Frontal cortex (tissue), 4 donors: ENCODE results near the gene ADGRV1. TPM values are rescaled to one million over a fixed set of nuclear protein-coding genes. Genes with fewer than 3 reads are reported as not detected.
"Not testable (repeated sequence)": the region's sequence is repeated elsewhere in the genome, so short reads cannot be mapped to it uniquely, and the experiment has no call there.

Experiments used
- DNase-seq, 2 donors: peaks; one replicate each; pipeline ENCODE4 v3.0.0; 2012; ENCODE audit warnings: low spot score in 2 of 2
- FAIRE-seq: peaks from 2 replicates; lab custom pipeline; 2012; peaks lifted over from hg19 to GRCh38; lab: Jason Lieb, UNC
- total RNA-seq: library from RNA; depleted of rRNA; stranded (reverse); fragments of >200 nt; gene quantifications from one replicate; pipeline ENCODE4 v1.2.3, GENCODE V29; 2014
- donor health status: control.
- donor health status: control.
- donor health status: control.

ADGRV1 gene
- total RNA-seq, 1 donor from 2014 or later: 98.6 TPM

DNA sequence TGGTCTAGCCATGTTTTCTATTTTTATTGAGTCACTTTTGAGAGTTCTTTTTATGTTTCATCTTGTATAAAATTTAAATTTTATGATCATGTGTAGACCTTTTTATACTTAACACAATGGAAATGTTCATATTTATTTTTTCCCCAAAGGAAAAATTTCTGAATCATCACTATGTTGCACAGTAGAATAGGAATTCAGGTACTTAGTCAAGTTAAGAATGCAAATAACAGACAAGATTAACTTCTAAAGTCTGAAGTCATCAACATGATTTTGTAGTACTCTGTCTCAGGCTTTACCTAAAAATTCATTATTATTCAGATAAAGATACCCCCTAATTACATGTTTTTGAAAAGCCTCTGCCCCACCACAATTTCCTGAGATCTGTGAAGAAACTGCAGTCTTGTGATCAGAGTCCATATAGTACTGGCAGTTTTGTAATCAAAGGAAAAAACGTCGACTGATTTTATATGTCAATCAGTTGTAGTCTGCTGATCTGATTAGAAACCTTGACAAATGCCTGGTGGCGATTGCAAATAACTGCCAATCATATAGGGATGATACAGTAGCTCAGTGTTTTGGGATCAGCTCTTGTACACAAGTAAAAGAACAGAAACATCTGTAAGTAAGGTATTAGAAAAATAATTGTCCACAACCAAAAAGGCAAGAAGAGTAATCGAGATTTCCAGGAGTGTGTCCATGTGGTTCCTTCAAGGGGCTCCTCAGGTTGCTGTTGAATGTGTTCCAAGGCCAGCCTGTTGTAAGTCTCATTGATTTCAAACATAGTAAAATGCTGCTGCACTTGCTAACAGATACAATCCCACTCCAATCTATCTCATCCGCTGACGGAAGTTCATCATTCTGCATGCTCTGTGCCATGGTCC is 472.2 kb downstream of the ADGRV1 start:
- FAIRE-seq: no peak
- DNase-seq: no peak

DNA sequence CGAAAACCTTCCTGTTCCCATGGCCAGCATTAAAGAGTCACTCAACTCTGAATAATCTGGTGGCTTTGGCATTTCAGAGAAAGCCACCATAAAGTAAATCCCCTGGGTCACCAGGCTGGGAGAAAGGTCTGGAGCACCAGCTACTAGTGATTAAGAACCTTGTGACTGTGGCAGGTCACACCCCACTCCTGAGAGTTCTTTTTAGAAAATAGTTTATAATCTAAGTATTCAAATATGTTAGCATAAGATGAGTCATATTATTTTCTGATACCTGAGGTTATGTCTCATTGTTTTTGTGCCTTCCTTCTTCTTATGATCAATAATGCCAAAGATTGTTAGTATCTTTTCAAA is 472.8 kb downstream of the ADGRV1 start:
- no peak for DNase-seq
- no peak for FAIRE-seq

DNA sequence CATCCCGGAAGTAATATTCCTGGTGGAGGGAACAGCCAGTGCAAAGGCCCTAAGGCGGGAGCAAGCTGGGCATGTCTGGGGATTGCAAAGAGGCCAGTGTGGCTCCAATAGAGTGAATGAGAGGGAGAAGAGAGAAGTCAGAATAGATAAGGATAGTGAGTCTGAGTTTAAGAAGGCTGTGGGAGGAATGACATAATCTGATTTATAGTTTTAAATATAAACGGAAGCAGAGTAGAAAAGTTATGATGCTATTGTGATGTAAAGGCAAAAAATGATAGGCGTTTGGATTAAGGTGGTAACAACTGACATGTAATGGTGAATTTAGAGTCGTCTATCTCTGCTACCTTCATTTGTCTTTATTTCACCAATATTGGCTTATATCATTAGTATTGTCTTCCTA is 473.5 kb downstream of the ADGRV1 start:
- no peak for DNase-seq
- FAIRE-seq: no peak

DNA sequence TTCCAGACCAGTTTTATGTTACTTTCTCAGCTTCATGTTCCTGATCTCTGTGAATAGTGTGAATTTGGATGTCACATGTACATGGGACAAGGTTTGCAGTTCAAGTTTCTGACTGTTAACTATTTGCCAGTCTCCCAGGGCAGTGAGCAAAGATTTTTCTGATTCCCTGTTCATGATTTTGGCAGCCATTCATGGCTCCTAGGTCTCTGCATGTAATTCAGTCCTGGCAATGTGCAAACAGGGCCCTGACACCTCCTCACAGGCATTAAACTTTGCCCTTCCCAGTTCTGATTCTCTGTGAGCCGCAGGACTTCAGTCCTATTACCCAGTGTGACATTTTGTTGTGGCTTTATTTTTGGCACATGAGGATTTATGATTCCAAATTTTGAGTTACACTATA is 474.8 kb downstream of the ADGRV1 start:
- FAIRE-seq (no peak), DNase-seq (no peak)

DNA sequence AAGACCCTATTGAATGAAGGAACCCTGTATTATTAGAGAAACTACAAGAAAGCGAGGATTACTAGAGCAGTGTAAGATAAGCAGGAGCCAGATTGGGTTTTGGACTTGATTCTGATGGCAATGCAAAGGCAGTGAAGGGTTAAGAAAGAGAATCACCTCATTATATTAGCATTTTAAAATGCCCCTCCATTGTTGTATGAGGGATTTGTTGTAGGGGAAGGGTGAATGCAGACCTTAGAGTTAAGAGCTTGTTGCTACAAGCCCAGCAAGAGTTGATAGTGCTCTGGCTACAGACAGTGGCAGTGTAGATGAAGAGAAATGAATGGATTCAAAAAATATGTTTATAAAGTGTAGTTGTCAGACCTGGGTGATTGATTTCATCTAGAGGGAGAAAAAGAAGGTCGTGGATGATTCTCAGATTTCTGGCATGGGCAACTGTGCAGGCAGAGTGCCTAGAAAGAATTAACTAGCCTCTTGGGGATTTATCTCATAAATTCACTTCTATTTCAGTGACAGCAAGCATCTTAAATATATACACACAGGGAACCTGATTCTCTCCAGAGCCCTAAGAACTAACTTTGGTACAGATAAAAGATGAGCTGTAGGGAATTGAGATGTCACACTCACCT is 479.7 kb downstream of the ADGRV1 start:
- DNase-seq: no peak
- no peak for FAIRE-seq

DNA sequence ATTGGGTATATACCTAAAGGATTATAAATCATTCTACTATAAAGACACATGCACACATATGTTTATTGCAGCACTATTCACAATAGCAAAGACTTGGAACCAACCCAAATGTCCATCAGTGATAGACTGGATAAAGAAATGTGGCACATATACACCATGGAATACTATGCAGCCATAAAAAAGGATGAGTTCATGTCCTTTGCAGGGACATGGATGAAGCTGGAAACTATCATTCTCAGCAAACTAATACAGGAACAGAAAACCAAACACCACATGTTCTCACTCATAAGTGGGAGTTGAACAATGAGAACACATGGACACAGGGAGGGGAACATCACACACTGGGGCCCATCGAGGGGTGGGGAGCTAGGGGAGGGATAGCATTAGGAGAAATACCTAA is 482.5 kb downstream of the ADGRV1 start:
- not testable (repeated sequence) for DNase-seq, FAIRE-seq

DNA sequence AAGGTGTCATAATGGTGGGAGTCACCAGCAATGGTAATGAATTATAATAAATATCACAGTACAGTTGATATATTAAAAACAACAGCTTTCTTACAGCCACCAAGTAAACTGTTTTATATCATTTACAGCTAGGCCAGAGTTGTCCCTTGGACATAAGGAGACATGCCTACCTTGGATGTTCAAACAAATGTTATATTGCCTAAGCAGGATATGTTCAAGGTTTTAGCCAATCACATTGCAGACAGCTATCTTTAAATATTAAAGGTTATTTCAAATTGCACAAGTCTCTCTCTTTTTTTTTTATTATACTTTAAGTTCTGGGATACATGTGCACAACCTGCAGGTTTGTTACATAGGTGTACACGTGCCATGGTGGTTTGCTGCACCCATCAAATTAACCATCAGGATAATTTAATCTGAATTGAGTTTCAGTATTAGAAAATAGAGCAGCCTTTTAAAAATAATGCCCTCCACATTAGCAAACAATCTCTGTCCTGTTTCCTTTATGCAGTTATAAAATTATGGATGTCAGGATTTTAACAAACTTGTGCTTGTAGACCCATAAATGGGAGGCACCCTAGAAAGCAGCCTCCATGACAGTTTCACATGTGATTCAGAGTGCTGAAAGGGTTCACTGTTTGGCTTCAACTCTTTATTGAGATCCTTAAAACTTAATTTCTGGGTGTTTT is 483.8 kb downstream of the ADGRV1 start:
- FAIRE-seq (no peak), DNase-seq (no peak)

DNA sequence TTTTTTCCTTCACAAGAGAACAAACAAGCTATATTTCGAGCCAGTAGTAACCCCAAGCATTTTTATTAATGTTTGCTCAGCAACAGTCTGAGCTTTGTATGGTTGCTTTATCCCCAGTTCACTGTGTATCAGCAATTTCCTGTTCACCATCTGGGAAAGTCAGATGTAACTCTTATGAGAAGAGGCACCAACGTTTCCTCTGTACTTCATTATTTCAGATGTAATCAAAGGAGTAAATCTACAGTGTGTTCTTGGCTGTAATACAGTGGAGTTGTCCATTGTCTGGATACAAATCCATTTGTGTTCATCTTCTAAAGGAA is 484.3 kb downstream of the ADGRV1 start:
- DNase-seq (no peak), FAIRE-seq (no peak)

DNA sequence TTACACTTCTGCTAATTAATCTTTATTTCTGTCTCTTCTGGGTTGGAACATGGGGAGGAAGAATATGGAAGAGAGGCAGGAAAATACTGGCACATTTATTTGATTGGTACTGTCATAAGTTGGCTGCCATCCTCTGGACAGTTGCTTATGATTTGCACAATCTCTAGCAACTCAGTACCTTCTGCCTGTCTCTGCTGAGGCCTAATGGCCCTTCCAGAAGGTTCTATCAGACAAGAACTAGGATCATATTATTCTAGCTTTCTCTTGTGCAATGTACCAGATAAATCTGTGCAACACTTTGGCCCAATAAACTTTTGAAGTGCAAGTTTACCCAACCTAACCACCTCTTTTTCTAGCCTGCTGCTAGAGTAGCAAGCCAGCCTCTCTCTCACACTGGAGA is 489.5 kb downstream of the ADGRV1 start:
- DNase-seq: no peak
- FAIRE-seq: no peak

DNA sequence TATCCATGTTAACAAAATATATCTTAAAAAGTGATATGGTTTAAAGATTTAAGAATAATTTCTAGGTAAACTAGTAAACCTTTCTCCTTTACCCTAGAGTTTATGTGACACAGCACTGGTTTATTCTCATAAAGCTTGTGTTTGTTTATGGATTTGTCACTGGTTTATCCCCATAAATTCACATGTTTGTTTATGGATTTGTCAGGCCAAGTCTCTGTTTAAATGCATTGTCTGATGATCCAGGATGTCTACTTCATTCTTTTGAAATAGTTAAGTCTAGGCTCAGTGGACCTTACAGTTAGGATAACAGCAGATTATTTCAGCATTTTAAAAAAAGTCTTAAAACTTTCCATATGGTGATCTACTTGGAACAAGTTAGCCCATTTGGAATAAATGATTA is 490.5 kb downstream of the ADGRV1 start:
- no peak for FAIRE-seq
- DNase-seq: no peak

DNA sequence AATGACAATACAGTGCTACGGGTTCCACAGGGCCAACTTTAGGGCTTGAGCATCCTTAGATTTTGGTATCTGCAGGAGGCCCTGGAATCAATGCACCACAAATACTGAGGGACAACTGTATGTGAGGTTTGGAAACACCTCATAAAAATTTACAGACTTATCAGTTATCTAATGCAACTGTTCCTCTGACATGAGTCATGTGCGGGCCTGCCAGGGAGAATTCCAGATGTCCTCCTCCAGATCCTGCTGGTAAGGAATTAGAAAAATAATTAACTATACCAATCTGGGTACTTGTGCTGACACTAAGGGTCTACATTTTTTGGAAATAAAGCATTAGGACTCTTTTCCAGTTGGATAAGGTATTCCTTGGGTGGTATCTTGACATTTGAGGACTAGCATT is 491.2 kb downstream of the ADGRV1 start:
- DNase-seq (no peak), FAIRE-seq (no peak)

DNA sequence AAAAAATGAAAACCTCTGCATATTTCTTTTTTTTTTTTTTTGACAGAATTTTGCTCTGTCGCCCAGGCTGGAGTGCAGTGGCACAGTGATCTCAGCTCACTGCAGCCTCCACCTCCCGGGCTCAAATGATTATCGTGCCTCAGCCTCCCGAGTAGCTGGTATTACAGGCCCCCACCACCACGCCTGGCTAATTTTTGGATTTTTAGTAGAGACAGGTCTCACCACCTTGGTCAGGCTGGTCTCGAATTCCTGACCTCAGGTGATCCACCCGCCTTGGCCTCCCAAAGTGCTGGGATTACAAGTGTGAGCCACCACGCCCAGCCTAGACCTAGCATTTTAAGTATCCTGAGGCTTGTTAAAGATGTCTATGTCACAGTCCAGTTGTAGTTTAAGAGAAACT is 493.8 kb downstream of the ADGRV1 start:
- DNase-seq, FAIRE-seq: not testable (repeated sequence)

DNA sequence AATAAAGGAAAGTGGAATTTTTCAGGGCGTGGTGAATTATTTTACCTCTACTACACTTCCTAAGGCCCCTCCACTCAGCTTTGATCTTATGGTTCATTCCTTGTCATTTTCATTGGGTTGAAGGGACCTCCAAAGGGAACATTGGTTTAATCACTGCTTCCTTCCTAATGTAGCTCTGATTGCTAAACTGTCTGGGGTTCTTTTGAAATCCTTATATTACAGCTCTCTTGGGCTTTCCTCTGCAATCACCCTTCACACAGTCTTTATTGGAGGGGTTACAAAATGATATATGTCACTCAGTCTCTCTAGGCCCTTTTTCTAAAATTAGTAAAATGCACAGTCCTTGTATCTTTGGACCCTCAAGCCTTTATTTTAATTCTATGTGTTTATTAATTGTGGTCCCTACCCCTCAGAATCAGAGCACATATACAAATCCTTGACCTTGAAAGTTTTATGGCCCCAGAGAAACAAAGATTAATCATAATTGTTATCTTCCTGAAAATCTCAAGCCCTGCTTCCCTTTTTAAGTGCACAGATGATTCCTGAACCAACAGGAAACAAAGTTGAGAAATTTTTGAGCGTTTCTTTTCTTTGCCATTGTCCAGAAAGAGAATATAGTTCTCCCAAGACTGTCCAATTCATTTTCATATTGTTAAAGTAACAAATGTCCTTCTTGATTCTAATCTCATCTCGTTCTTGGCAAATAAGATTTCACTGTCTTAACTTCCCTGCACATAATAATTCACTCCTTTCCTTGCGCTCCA is 494.6 kb downstream of the ADGRV1 start:
- DNase-seq: no peak
- FAIRE-seq: no peak

DNA sequence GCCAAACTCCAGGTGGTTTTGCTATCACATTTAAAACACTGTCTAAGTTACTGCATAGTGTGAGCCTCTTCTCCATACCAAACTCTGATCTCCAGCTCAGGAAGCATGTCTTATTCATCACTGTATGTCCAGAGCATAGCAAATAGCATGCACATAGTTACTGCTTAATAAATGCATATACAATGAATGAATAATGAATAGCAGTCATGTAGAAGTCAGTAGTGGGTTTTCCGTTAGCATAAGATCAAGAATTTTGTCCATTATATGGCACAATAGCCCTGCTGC is 495.1 kb downstream of the ADGRV1 start:
- FAIRE-seq: no peak

DNA sequence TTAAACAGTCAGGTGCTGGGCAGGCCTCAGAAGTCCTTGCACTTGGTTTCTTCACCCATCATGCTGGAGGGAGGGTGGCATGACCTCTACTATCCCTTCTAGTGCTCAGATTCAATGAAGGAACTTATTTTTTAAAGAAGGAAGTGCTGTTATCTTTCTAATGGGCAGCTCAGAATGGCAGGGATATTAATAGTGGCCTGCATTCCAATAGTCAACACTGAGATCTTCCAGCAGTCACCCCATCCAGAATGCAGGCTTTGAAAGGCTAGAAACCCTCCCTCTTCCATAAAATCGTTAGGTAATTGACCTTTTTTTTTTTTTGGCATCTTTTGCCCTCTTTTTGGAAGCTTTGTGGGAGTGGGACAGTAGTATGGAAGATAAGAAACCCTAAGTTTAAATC is 499.6 kb downstream of the ADGRV1 start:
- DNase-seq (no peak), FAIRE-seq (no peak)

More for the DNA sequence above, 495.1 kb downstream of the ADGRV1 start:
- no peak for DNase-seq

DNA sequence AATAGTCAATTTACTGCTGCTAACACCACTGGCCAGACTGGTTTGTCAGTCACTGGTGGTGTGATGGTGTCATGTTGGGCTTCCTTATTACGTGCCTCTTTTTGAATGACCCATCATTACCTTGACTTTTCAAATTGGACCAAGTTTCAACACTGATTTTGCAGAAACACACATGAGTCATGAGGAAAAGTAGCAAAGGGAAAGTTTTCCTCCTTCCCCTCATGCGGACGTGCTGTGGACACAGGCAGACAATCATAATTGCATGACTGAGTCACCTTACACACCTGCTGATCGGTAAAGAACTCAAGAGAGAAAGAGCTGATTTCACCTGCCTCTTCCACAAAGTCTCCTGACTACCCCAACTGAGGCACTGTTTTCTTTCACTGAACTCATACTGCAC is 500.0 kb downstream of the ADGRV1 start:
- no peak for DNase-seq
- FAIRE-seq: no peak

DNA sequence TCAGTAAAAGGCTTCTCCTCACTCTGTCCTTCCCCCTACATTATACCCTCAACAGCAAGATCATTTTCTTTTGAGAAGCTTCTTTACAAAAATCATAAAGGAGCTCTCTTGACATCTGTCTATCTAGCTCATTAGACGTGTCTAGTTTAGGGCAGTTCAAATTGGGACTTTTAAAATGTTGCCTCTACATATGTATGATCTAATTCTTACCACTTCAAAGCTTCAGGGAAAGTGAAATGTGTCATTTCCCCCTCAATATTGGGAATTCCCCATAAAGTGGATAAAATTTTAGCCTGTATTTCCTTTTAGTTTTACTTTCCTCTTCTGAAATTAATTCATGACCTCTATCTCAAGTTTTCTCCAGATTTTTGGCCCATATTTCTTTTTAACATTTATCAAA is 500.8 kb downstream of the ADGRV1 start:
- FAIRE-seq (no peak), DNase-seq (no peak)

DNA sequence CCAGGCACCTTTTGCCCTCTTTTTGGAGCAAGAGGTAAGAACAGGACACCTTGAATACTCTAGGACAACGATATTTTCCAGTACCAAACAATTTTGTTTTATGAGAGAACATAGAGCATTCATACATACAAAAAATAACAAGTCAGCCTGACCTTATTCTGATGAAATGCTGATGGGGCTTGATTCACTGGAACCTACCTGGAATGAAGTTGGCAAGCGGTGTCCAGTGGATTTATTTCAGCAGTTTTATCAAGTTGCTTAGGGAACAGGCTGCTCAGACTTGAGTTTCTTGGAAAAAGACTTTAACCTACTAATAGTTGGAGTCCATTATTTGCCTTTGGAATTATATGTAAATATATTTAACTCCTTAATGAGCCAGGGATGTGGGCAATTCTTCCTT is 502.5 kb downstream of the ADGRV1 start:
- FAIRE-seq (no peak), DNase-seq (no peak)

DNA sequence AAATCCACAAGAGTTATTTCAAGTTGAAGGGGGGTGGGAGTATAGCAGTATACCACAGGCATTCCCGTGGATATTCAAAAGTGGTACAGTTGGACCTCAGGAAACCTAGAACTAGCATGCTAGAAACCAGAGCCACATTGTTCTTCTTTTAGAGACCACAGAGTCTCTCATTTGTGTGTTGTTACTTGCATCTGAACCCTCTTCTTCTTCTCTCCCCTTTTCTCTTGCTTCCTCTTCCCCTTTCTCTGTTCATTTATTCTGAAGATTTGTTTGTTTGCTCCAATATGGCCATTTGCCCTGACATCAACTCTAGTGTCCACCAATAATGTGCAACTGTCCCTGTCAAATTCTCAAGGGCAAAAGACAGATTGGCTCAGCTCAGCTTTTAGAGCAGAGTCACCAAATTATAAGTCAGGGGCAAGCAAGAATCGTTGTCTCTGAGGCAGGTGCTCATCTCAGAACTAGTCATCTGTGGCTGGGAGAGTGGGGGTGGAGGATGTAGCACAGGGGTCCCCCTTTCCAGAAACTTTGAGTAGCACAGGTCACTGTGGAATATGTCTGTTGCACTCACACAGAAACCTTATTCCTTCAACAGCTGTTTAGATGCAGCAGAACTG is 503.5 kb downstream of the ADGRV1 start:
- no peak for DNase-seq
- no peak for FAIRE-seq

DNA sequence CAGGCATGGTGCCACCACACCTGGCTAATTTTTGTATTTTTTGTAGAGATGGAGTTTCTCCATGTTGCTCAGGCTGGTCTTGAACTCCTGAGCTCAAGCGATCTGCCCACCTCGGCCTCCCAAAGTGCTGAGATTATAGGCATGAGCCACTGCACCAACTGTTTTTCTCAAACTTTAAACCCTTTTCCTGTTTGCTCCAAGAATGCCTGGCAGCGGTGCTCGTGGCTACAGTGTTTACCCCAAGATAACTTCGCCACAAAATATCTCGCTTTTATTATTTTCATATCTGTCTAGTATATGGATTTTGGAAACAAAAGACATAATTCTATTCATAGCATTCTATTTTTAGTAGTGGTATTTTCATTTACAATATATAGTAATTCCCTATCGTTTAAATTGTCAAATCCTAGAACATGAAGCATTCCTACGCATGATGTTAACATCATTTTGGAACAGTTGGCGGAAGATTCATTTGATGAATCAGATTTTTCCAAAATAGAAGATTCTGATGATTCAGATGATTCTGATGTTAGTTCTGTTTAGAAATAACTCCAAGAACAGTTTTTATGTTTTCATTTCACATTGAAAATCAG is 504.6 kb downstream of the ADGRV1 start:
- not testable (repeated sequence) for DNase-seq, FAIRE-seq
